Germinal center (tissue), 1 donor: Measurements from ENCODE around the gene MBD2.

Experiments
- DNase-seq: peaks from one replicate; pipeline ENCODE4 v3.0.0; 2012; ENCODE audit warnings: mixed read lengths, low spot score

The MBD2 gene

DNA sequence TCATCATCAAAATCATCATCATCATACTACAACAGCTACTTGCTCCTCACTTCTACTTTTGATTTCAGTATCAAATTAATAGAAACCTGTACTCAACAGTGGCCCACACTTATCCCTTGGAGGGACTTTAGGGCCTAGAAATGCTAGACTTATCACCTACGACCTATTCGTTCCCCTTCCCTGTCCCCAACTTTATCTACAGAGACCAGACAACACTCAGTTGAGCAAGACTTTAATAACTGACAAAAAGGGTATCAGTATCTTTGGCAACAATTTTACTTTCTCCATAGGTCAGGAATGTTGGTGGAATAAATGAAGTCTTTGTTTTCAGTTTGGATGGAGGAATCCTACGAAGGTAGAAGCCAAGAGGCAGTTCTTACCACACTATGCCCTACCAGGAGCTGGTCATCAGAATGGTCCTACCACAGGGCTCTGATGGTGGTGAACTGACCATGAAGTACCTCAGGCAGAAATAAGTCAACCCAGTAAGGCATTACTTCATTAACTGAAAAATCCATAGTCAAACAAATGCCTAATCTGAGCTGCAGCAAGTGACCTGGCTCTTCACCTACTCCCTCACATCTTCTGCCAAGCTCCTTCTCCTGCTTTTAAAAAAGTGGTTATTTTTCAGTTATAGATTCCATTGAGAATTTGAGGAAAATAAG lies 26.6 kb downstream of the MBD2 start:
- DNase-seq, result no peak

- no peak for DNase-seq
Observed at GRCh38 chr18:54193786-54194185, 30.7 kb downstream of the MBD2 start.

- DNase-seq, result no peak
Observed at GRCh38 chr18:54192900-54193299, 31.6 kb downstream of the MBD2 start.

DNA sequence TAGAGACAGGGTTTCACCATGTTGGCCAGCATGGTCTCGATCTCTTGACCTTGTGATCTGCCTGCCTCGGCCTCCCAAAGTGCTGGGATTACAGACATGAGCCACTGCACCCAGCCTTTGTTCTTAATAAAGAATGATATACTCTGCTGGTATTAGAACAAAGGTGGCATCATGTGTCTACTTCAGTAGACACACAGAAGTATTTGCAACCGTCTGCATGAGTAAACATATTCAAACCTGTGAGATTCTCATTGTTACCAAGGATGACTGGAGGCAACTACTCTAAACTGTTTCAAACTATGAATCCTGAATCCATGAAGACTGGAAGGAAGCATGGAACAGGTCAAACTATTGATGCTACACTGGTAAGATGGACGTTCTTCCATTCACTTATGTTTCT lies 32.1 kb downstream of the MBD2 start:
- DNase-seq, result no peak

GRCh38 chr18:54191352-54191751 lies 33.1 kb downstream of the MBD2 start:
- DNase-seq, result no peak

DNA sequence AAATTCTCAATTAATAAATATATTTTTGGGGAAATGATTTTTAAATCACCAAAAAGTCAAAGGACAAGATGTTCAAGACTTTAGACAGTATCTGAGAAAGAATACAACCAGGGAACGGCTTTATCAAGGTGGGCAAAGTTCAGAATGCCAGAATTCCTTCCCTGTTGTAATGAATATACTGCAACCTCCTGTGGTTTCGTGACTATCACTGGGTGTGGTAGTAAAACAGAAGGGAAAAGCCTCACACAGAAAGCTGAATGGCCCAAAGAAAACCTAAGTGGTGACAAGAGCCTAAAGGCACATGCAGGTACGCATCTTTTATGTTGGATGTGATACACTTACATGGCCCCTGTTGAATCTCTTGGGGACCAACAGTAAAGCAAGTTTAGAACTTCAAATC lies 37.1 kb downstream of the MBD2 start:
- DNase-seq, result no peak

DNA sequence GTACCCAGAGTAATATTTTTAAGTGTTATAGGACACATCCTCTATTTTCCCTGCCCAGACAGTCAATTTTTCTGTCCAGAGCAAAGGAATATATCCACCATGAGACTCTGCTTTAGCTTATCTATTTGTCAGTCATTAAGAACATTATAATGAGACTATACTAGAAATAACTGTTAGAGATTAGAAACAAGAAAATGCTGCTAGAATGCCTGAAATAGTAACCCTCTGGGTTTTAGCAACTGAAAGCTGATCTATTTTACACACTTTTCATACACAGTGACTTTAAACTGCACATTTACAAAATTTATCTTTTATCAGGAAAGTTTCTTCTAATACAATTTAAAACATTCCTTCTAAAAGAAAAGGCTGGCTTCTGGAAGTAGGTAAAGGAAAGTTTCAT lies 39.6 kb downstream of the MBD2 start:
- no peak for DNase-seq

- no peak for DNase-seq
Observed at GRCh38 chr18:54183390-54183789, 41.1 kb downstream of the MBD2 start.

DNA sequence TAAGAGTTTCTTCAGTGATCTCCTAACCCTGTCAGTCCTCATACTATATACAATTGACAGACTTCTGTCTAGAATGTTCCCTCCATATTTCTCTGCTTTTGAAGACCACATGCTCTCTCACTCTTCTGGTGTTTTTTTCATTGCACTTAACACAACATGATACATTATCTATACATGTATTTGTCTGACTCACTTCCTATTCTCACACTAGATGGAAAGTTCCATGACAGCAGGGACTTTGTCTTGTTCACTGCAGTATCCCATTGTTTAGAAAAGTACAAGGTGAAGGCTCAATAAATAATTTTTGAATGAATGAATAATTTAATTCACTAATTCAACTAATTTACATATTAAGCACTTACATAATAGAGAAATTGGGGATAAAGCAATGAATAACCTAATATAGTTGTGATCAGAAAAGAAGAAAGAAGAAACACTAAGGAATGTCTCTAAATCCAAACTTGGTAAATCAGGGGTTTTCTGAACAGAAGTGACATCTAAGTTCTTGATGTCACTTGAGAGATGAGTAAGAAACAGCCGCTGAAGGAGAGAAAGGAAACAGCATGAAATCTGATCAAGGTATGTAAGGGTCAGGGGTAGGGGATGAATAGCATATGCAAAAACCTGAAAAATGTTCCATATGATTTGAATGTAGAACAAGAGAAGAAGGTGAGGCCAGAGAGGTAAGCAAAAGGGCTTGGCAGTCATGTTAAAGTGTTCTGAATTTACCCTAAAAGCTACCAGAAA lies 42.4 kb downstream of the MBD2 start:
- DNase-seq, result no peak

GRCh38 chr18:54173980-54174630 lies 50.4 kb downstream of the MBD2 start:
- DNase-seq, result no peak

DNA sequence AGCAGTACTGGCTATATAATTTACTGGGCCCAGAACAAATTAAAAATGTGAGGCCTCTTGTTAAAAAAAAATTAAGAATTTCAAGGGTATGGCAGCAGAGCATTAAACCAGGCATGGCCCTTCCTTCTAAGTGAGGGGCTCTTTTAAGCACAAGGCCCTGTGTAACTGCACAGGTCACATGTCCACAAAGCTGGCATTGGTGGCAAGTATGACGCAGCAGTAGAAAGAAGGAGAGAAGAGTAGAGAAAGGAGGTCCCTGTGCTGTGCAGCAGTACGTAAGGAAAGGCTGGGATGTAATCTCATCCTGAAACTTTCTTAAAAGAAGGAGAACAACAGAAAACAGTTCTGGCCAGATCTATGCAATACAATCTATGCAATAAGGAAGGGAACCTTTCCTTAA lies 51.2 kb downstream of the MBD2 start:
- no peak for DNase-seq

GRCh38 chr18:54169431-54170403 lies 54.8 kb downstream of the MBD2 start:
- DNase-seq, result no peak

GRCh38 chr18:54165450-54165849 lies 59.0 kb downstream of the MBD2 start:
- no peak for DNase-seq

- DNase-seq, result no peak
Observed at GRCh38 chr18:54163453-54163852, 61.0 kb downstream of the MBD2 start.

GRCh38 chr18:54162431-54162830 lies 62.0 kb downstream of the MBD2 start:
- DNase-seq, result no peak

DNA sequence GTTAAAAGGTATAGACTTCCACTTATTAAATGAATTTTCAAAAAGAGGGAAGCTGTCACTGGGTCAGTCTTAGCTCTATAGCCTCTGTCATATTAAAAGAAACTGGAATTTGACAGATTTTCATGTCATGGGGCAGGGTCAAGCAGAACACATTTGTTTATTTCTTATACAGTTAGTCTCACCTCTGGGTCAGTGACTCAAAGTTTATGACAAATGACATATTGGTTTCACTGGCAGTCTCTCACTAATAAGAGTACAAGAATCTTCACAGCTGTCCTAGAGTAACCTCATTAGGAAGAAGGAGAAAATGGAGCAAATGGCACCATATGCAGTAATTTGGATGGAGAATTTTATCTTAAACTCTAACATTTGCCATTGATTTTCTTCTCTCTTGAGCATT lies 63.2 kb downstream of the MBD2 start:
- DNase-seq, result no peak

DNA sequence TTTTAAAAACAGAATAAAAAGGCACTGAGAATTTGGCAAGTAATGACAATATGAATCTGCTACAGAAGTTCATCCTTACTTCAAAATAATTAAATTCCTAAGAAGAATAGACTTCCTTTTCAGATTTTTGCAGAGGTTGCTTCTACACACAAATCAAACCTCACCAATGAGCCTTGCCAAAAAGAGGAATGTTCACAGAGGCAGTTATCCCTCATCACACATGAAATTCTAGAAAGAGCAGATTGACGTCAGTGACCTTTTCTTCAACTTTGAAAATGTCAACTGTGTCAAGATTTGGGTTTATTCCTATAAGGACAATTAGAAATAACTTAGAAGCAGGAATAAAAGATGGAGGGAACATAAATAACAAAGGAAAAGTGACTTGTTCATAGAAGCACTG lies 64.6 kb downstream of the MBD2 start:
- no peak for DNase-seq

GRCh38 chr18:54157646-54158385 lies 66.7 kb downstream of the MBD2 start:
- no peak for DNase-seq

GRCh38 chr18:54155412-54155811 lies 69.1 kb downstream of the MBD2 start:
- no peak for DNase-seq

DNA sequence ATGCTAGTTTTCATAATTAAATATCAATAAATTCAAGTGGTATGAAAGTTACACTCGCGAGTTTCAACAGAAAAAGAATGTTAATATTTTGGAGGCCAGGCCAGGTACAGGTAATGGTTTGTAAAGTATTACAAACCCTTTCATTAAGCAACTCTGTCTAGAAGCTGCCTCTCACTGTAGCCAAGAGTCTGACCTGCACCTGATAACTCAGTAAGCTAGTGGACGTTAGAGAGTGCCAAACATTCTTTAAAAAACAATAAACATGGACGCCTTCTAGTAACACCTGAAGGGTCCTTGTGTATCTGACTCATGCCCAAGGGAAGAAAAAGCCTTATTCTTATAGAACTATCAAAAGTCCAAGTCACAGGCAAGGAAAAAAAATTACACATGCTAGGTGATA lies 70.2 kb downstream of the MBD2 start:
- no peak for DNase-seq

DNA sequence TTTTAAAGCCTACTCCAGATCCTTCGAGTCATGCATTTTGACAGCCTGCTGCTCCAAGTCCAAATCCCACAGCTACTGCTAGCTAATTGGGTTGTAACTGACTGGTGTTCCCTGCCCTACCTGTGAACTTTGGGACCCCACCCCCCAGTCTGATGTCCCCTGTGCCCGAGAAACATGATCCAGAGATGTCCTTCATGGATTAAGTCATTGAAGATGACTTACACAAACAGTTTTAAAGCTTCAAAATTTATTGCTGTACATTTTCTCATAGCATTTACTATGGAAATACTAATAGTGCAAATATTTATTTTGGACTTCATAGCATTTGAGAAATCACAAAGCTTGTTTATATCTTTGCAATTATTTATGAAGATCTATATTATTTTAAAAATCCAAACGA lies 73.1 kb downstream of the MBD2 start:
- DNase-seq, result no peak

DNA sequence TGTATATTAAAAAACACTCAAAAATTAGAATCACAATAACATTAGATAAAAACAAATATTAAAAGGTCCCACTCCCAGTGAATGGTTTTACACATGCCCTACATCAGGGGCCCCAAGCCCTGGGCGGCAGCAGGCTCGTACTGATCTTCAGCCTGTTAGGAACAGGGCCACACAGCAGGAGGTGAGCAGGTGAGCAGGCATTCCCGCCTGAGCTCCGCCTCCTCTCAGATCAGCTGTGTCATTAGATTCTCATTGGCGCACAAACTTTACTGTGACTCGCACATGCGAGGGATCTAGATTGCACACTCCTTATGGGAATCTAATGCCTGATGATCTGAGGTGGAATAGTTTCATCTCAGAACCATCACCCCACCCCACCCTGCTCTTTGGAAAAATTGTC lies 74.2 kb downstream of the MBD2 start:
- no peak for DNase-seq
